Colon (tissue), 2 donors: ENCODE measurements around the gene ADAM15.

Experiments used
- FAIRE-seq: peaks from 2 replicates; lab custom pipeline; 2012; peaks lifted over from hg19 to GRCh38; lab: Jason Lieb, UNC
- donor health status: control.
- donor health status: control.

The ADAM15 gene

DNA sequence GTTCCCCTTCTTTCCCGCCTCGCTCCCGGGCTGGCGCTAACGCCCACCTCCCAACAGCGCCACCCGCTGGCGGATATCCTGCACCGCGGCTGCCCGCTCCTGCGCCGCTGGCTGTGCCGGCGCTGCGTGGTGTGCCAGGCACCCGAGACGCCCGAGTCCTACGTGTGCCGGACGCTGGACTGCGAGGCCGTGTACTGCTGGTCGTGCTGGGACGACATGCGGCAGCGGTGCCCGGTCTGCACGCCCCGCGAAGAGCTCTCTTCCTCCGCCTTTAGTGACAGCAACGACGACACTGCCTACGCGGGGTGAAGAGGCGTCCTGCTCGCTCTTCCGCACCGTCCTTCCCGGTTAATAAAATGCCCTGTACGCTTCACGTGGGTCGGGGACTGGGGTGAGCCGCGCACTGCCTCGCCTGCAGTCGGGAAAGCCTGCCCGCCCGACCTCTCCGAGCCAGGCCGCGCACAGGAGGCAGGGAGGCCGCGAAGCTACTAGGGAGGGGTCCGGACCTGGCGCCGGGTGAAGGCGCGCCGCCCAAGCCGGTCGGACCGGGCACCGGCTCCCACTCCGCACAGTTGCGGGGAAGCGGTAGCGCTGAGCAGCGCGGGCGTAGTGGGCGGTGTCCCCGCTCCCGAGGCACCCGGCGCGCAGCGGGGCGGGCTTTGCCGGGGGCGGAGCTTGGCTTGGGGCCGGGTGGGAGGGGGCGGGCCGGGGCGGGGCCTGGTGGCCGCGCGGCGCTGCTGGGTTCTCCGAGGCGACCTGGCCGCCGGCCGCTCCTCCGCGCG lies at the start of gene ADAM15:
TSS of gene ADAM15 (plus strand) at position 757 of the 782 bp plus-strand sequence. CDS start 71 bp downstream, outside the sequence.
- FAIRE-seq = no peak

- no peak for FAIRE-seq
These were observed 49.8 kb upstream of the ADAM15 start for GRCh38 chr1:155001425-155001674.

GRCh38 chr1:155001675-155002463 lies 49.2 kb upstream of the ADAM15 start:
- no peak for FAIRE-seq

- no peak for FAIRE-seq
These were observed 48.5 kb upstream of the ADAM15 start, which contains the start of gene ZBTB7B for GRCh38 chr1:155002464-155003226. Gene ZBTB7B, plus strand, starts transcription at chr1:155002802. Its CDS starts 11,859 bp downstream, at chr1:155014661.

DNA sequence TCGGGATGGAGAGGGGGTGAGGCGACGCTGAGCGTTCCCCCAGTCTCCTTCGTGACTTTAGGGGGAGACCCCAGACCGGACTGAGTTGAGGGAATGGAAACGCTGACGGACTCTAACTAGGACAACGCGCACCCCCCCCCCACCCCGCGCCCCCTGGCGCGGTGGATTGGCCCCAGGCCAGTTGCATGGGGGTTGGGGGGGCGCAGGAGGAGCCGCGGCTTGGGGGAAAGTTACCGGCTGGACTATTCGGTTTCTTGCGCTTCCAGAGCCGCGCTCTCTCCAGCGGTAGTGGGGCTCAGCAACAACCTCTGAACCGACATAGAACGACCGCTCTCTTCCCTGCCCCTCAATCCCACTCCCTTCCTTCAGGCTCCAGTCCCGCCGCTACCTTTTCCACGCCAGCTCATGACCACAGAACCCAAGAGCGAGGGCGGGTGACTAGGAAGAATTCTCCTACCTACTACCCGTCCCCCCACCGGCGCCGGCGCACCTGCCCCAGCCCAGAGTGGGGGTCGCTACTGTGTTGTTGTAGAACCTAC lies 47.8 kb upstream of the ADAM15 start:
- no peak for FAIRE-seq

- FAIRE-seq = no peak
These were observed 47.3 kb upstream of the ADAM15 start for GRCh38 chr1:155003766-155004351.

GRCh38 chr1:155004352-155005075 lies 46.6 kb upstream of the ADAM15 start:
- no peak for FAIRE-seq

- FAIRE-seq = no peak
These were observed 45.8 kb upstream of the ADAM15 start for GRCh38 chr1:155005076-155006011.

DNA sequence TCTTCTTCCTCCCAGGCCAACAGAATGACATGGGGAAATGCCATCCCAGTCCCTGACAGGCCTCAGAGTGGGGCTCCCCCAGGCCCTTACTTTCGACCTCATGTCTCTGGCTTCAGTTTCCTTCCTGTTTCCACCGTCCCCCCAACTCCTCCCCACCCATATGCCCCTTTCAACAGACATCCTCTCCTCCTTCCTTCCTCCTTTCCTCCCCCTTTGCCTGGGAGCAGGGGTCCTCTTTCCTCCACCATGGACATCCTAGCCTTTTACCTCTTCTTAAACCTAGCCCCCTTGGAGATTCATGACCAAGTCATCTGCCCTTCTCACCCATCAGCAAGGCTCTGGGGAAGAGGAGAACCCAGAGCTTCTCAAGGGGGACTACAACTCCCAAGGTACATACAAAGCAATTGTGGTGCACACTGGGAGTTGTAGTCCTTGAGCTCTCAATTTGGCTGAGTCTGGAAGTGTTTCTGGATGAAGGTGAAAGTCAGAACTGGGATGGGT lies 44.5 kb upstream of the ADAM15 start:
- no peak for FAIRE-seq

GRCh38 chr1:155007251-155007828 lies 43.8 kb upstream of the ADAM15 start:
- no peak for FAIRE-seq

DNA sequence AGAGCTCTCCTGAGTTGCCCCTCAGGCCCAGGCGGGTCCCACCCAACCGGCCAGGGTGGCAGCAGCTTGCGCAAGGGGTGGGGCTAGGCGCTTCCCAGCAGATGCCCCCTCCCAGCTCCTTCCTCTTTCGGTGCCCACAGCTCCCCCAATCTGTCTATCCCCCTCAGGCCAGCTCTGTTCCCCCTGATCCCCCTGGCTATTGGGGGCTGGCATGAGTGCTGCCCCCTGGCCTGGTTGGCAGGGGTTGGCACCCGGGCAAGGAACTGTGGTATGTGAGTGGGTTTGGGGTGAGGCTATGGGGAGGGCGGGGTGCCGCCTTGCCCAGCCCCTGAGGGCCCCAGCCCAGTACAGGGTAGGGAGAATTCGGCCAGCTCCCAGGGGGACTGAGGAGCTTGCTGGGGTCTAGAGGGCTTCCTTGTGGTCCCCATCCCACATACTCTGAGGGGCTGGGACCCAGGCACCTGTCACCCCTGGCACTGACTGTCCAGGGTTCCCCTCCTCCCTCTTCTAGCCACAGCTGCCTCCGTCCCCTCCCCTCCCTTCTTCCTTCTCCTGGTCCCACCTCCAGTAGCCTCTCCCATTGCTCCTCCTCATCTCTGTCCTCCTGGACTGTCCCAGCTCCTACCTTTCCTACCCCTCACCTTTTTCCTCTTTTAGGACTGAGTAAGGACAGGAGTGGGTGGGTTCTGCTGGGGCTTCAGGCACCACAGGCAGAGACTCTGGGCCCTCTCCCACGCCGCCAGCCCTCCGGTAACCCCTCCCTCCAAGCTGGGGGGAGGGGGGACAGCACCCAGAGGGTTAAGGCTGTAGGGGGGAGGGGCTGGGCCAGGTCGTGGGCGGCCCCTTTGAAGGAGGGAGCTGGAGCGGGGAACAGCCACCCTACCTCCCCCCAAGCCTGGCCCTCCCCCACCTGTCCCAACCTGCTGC lies 42.8 kb upstream of the ADAM15 start:
- no peak for FAIRE-seq

DNA sequence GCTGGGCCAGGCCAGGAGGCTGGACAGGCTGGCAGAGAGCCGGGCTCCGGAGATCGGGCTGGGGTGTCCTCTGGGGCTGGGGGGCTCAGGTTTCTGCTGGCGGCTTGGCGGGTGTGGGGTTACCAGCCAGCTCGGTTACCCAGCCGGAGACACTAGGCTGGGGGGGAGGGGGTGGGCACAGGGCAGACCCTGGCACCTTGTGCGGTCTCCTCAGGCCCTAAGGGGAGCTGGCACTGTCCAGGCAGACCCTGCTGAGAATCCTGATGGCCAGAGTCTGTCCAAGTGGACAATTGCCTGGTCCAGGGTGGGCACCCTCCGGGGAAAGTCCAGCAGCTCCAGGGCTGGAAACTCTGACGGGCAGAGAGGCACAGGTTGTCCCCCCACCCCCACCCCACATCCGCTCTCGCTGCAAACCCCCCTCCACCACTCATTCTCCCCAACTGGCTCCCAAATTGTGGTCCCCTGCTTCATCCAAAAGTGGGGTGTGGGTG lies 41.9 kb upstream of the ADAM15 start:
- FAIRE-seq = no peak

DNA sequence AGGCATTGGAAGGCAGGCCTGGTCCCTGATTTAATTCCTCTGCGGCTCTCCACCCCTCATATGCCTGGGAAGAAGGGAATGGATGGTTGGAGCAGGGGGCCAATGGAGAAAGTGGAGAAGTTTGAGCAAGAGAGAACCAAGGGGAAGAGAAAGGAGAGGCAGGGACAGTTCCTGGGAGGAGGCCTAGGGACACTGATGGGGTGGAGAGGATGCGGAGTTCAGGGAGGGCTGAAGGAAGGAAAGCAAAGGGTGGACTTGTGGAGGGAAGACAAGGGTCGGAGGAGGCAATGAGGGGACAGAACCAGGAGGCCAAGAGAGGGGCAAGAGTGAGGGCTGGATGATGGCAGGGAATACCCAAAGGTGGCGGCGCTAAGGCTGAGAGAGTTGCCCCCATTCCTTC lies 41.4 kb upstream of the ADAM15 start:
- no peak for FAIRE-seq

- FAIRE-seq = no peak
These were observed 40.8 kb upstream of the ADAM15 start for GRCh38 chr1:155010211-155010918.

- FAIRE-seq = no peak
These were observed 40.1 kb upstream of the ADAM15 start for GRCh38 chr1:155011004-155011416.

DNA sequence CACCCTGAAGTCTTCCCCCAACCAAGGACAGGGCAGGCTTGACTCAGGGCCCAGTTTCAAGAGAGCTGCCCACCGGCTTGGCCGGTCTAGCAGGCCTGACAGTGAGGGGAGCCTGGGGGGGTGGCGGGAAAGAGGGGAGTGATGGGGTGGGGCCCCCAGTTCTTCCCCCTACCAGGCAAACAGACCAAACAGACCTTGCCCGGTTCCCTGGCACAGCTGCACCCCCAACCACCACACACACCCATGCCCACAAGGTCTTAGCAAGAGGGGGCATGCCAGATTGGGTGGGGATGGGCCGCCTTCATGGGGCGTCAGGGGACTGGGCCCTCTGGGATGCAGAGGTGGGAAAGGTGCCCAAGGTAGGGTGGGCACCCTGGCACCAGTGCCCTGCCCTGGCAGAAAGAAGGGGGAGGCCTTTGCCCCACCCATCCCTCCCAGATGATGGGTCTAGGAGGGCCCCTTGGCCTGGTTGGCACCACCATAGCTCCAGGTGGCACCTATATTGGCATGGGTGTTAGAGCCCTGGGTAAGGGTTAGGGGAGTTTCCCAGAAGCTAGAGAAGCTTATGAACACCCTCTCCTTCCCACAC lies 39.6 kb upstream of the ADAM15 start:
- no peak for FAIRE-seq

GRCh38 chr1:155012026-155012546 lies 39.0 kb upstream of the ADAM15 start:
- no peak for FAIRE-seq
